Retinal pigment epithelial cell (primary cell): ENCODE measurements around the gene RAE1.
A peak's percentile ranks its signal among the peaks of the same experiment; 100 is the strongest.

Source experiments
- DNase-seq: peaks from one replicate; pipeline ENCODE4 v3.0.0-alpha.2; 2010; ENCODE audit warnings: low read depth
- H3K4me3 ChIP-seq: 2 replicates; pipeline ENCODE4 v1.5.1; 2011; ENCODE audit warnings: mild to moderate bottlenecking, low read length, control low read depth, moderate library complexity
- CTCF ChIP-seq: conservative IDR thresholded peaks from 2 replicates; pipeline ENCODE4 v1.5.1; 2011; ENCODE audit warnings: low read depth, low read length, control low read depth, inconsistent platforms

RAE1 gene

GRCh38 chr20:57389695-57390603, 38.9 kb downstream of the RAE1 start:
- TF ChIP-seq CTCF = no peak
- no peak for DNase-seq
- H3K4me3 ChIP-seq = no peak overlapping the region

- DNase-seq = no peak
- TF ChIP-seq CTCF = no peak
- H3K4me3 ChIP-seq = peak within 1 kb of the TSS; percentile 66
Observed at GRCh38 chr20:57390604-57391438, 39.8 kb downstream of the RAE1 start, which contains the start of gene RBM38. Gene RBM38 (plus strand): TSS chr20:57391396. CDS start chr20:57391582, 186 bp downstream.

GRCh38 chr20:57391439-57392301, 40.6 kb downstream of the RAE1 start:
- DNase-seq = no peak
- TF ChIP-seq CTCF = no peak

GRCh38 chr20:57392512-57393271, 41.6 kb downstream of the RAE1 start:
- peak overlapping the region; percentile 57 for H3K4me3 ChIP-seq
- DNase-seq = no peak
- no peak for TF ChIP-seq CTCF

More at GRCh38 chr20:57391439-57392301, 40.6 kb downstream of the RAE1 start:
- H3K4me3 ChIP-seq = peak overlapping the region; percentile 66

GRCh38 chr20:57393321-57394120, 42.5 kb downstream of the RAE1 start:
- H3K4me3 ChIP-seq = no peak overlapping the region
- DNase-seq = no peak
- TF ChIP-seq CTCF = no peak
